Liver (tissue), 3 donors: ENCODE measurements around the gene MDGA2.

Experiments used
- TAF1 ChIP-seq: conservative IDR thresholded peaks from 2 replicates; pipeline ENCODE4 v1.6.1; 2016; ENCODE audit warnings: antibody characterized with exemption, mild to moderate bottlenecking
- YY1 ChIP-seq: IDR thresholded peaks from 2 replicates; pipeline ENCODE4 v1.6.1; 2016; ENCODE audit warnings: antibody characterized with exemption, mild to moderate bottlenecking
- TF ChIP-seq, protein P1 (sequence below): fragments of 150-350 bp; IDR thresholded peaks from 2 replicates; pipeline ENCODE4 v1.5.1; 2017; ENCODE audit warnings: improper control_type of control experiment, low read depth, low read length; ENCODE audit not compliant: missing input control
- TF ChIP-seq, protein P2 (sequence below): IDR thresholded peaks from 2 replicates; pipeline ENCODE4 v1.6.1; 2016; ENCODE audit warnings: antibody characterized with exemption
- donor health status: healthy.
- donor health status: healthy.

DNA sequence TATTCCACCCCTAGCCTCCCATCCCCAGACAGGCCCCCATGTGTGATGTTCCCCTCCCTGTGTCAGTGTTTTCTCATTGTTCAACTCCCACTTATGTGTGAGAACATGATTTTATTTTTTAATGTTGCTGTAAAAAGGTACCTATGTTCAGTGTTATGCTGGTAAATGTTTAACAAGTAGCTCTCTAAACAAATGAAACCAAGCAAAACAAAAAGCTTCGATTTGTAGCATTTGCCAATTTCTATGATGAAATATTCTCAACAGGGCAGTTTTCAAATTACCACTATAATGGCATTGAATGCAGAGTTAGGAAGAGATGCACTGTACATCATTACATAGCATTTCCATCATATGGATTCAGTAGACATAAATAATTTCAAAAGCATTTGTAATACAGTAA is 410.6 kb downstream of the MDGA2 start:
- no peak for TF ChIP-seq TAF1
- no peak for TF ChIP-seq YY1
- TF ChIP-seq, protein P1, sequence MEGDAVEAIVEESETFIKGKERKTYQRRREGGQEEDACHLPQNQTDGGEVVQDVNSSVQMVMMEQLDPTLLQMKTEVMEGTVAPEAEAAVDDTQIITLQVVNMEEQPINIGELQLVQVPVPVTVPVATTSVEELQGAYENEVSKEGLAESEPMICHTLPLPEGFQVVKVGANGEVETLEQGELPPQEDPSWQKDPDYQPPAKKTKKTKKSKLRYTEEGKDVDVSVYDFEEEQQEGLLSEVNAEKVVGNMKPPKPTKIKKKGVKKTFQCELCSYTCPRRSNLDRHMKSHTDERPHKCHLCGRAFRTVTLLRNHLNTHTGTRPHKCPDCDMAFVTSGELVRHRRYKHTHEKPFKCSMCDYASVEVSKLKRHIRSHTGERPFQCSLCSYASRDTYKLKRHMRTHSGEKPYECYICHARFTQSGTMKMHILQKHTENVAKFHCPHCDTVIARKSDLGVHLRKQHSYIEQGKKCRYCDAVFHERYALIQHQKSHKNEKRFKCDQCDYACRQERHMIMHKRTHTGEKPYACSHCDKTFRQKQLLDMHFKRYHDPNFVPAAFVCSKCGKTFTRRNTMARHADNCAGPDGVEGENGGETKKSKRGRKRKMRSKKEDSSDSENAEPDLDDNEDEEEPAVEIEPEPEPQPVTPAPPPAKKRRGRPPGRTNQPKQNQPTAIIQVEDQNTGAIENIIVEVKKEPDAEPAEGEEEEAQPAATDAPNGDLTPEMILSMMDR = no peak
- TF ChIP-seq, protein P2, sequence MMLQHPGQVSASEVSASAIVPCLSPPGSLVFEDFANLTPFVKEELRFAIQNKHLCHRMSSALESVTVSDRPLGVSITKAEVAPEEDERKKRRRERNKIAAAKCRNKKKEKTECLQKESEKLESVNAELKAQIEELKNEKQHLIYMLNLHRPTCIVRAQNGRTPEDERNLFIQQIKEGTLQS = no peak
